ENCODE measurements around the gene NR2E3.

The NR2E3 gene

GRCh38 chr15:71810256-71811035 lies at the start of gene NR2E3:
TSS of gene NR2E3 (plus strand) at chr15:71810554. CDS start at chr15:71810744, 190 bp downstream.
- ATAC-seq (no peak), DNase-seq (no peak)
- Mint-ChIP-seq H3K4me1 (no peaks in the 10 kb centered on the region), H3K27me3 (no peaks in the 10 kb centered on the region), H3K9me3 (no peaks in the 10 kb centered on the region), H3K27ac (no peak within 1 kb of the TSS), H3K36me3 (ENCODE audit: low read depth) (no peaks in the 10 kb centered on the region), H3K4me3 (no peak within 1 kb of the TSS)

DNA sequence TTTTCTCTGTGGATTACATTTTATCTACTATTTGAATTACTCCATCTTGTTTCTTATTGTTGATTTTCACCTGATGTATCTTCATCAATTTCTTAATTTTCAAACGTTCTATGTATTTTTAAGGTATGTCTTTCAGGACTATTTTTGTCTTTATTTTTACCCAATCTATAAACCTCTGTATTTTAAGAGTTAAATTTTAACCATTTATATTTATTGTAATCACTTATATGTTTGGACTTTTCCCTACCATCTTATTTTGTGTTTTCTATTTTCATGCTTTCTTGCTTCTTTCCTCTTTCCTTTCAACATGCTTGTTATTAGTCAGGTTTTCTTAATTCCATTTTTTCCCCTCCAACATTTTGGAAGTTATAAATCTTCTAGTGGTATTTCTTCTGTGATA lies 49.5 kb upstream of the NR2E3 start:
- Mint-ChIP-seq H3K4me3 (no peak overlapping the region), H3K27ac (no peak overlapping the region), H3K27me3 (peaks cover 6% of the 10 kb centered on the region), H3K36me3 (ENCODE audit: low read depth) (peaks cover 1% of the 10 kb centered on the region), H3K4me1 (no peaks in the 10 kb centered on the region), H3K9me3 (peaks cover 15% of the 10 kb centered on the region)
- DNase-seq (no peak), ATAC-seq (no peak)

DNA sequence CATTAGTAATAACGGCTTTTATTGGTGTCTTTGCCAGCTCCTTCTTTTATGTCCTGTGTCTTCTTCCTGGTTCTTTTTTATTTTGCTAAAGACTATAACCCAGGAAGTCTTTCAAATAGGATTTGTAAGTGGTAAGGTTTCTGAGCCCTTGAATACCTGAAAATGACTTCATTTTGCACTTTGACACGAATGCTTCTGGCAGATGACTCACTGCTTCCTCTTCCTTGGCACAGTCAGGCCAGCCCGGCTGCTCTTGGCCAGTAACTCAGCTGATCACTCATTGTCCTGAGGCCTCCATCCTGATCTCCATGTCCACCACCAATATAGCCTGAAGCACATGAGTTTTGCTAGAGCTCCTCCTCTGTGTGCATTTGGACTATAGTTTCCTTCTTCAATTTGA lies 48.7 kb upstream of the NR2E3 start:
- DNase-seq, result no peak

GRCh38 chr15:71768184-71768583 lies 42.2 kb upstream of the NR2E3 start:
- ATAC-seq, result no peak
- Mint-ChIP-seq H3K4me3 (no peak overlapping the region), H3K36me3 (ENCODE audit: low read depth) (no peaks in the 10 kb centered on the region), H3K9me3 (no peaks in the 10 kb centered on the region), H3K27me3 (peaks cover 8% of the 10 kb centered on the region), H3K4me1 (no peaks in the 10 kb centered on the region), H3K27ac (no peak overlapping the region)
- DNase-seq, result no peak

More for the DNA sequence above, 48.7 kb upstream of the NR2E3 start:
- no peak for ATAC-seq
- Mint-ChIP-seq H3K27ac (no peak overlapping the region), H3K9me3 (peaks cover 15% of the 10 kb centered on the region), H3K36me3 (ENCODE audit: low read depth) (peaks cover 1% of the 10 kb centered on the region), H3K4me3 (no peak overlapping the region), H3K4me1 (no peaks in the 10 kb centered on the region), H3K27me3 (peaks cover 4% of the 10 kb centered on the region)

GRCh38 chr15:71773206-71773859 lies 37.0 kb upstream of the NR2E3 start:
- H3K4me1 Mint-ChIP-seq, result no peaks in the 10 kb centered on the region
- no peak overlapping the region for H3K4me3 Mint-ChIP-seq
- no peak for ATAC-seq
- H3K36me3 Mint-ChIP-seq (ENCODE audit: low read depth), result no peaks in the 10 kb centered on the region
- peaks cover 2% of the 10 kb centered on the region for H3K27me3 Mint-ChIP-seq
- no peak for DNase-seq
- H3K27ac Mint-ChIP-seq, result no peak overlapping the region
- H3K9me3 Mint-ChIP-seq, result no peaks in the 10 kb centered on the region

GRCh38 chr15:71775856-71776255 lies 34.5 kb upstream of the NR2E3 start:
- H3K36me3 Mint-ChIP-seq (ENCODE audit: low read depth), result no peaks in the 10 kb centered on the region
- H3K27me3 Mint-ChIP-seq, result peaks cover 5% of the 10 kb centered on the region
- no peak overlapping the region for H3K4me3 Mint-ChIP-seq
- DNase-seq, result no peak
- peaks cover 2% of the 10 kb centered on the region for H3K4me1 Mint-ChIP-seq
- no peak overlapping the region for H3K27ac Mint-ChIP-seq
- ATAC-seq, result no peak
- H3K9me3 Mint-ChIP-seq, result no peaks in the 10 kb centered on the region

DNA sequence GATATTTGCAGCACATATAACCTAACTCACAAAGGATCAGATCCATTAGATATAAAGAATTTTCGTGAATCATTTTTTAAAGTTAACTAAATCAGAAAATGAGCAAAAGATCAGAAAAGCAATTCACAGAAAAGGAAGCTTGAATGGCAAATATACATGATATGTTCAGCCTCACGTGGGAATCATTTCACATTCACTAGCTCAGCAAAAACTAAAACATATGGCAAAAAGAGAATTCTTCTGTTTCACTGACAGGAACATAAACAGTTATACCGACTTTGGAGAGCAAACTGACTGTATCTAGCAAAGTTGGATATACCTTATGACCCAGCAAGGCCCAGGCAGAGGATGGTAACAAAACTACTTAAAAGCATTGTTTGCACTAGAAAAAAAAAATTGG lies 34.0 kb upstream of the NR2E3 start:
- Mint-ChIP-seq H3K27ac (no peak overlapping the region), H3K27me3 (peaks cover 9% of the 10 kb centered on the region), H3K4me3 (no peak overlapping the region)

DNA sequence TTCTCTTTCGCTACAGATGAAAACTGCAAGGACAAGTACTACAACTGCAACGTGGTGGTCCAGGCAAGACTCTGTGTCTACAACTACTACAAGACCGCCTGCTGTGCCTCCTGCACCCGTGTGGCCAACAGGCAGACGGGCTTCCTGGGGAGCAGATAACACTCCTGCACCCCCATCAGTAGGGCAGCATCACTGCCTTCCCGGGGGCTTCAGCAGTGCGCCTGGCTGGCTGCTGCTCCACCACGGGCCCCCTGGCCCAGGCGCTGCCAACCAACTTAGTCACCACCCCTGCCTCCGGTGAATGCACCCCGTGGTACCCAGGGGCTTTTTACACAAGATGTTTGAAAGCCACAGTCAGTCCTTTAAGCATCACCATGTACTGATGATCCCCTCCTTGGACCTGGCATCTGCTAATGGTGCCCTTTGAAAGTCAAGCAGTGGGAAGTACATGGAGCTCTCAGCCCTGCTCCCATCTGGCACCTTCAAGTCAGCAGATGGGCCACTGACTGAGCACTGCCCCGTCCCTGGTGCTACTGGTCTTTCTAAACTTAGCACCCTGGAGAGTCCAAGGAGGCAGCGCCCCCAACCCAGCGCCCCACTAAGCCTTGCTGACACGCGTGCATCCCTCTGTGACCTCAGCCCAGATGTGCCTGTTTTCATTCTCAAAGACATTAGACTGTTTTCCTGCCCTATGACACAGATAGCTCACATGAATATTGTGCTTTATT lies 33.0 kb upstream of the NR2E3 start:
- Mint-ChIP-seq H3K4me1 (peaks cover 4% of the 10 kb centered on the region), H3K27ac (no peak overlapping the region)

More for the DNA sequence above, 34.0 kb upstream of the NR2E3 start:
- no peak for ATAC-seq
- Mint-ChIP-seq H3K9me3 (no peaks in the 10 kb centered on the region), H3K36me3 (ENCODE audit: low read depth) (no peaks in the 10 kb centered on the region), H3K4me1 (peaks cover 4% of the 10 kb centered on the region)
- no peak for DNase-seq

GRCh38 chr15:71779073-71779797 lies 31.1 kb upstream of the NR2E3 start:
- Mint-ChIP-seq H3K4me1 (peaks cover 4% of the 10 kb centered on the region), H3K36me3 (ENCODE audit: low read depth) (no peaks in the 10 kb centered on the region), H3K27ac (no peak overlapping the region), H3K9me3 (no peaks in the 10 kb centered on the region), H3K4me3 (no peak overlapping the region), H3K27me3 (peaks cover 15% of the 10 kb centered on the region)
- DNase-seq, result no peak
- no peak for ATAC-seq

More for the DNA sequence above, 33.0 kb upstream of the NR2E3 start:
- H3K36me3 Mint-ChIP-seq (ENCODE audit: low read depth), result no peaks in the 10 kb centered on the region
- ATAC-seq, result no peak
- DNase-seq, result no peak
- no peak overlapping the region for H3K4me3 Mint-ChIP-seq
- peaks cover 12% of the 10 kb centered on the region for H3K27me3 Mint-ChIP-seq
- no peaks in the 10 kb centered on the region for H3K9me3 Mint-ChIP-seq

- peaks cover 21% of the 10 kb centered on the region for H3K27me3 Mint-ChIP-seq
- peaks cover 4% of the 10 kb centered on the region for H3K4me1 Mint-ChIP-seq
- no peaks in the 10 kb centered on the region for H3K9me3 Mint-ChIP-seq
- no peak overlapping the region for H3K4me3 Mint-ChIP-seq
- ATAC-seq (peak; percentile 52), DNase-seq (peak; percentile 24)
- no peak overlapping the region for H3K27ac Mint-ChIP-seq
- H3K36me3 Mint-ChIP-seq (ENCODE audit: low read depth), result no peaks in the 10 kb centered on the region
Observed at GRCh38 chr15:71780115-71780976, 30.0 kb upstream of the NR2E3 start.

DNA sequence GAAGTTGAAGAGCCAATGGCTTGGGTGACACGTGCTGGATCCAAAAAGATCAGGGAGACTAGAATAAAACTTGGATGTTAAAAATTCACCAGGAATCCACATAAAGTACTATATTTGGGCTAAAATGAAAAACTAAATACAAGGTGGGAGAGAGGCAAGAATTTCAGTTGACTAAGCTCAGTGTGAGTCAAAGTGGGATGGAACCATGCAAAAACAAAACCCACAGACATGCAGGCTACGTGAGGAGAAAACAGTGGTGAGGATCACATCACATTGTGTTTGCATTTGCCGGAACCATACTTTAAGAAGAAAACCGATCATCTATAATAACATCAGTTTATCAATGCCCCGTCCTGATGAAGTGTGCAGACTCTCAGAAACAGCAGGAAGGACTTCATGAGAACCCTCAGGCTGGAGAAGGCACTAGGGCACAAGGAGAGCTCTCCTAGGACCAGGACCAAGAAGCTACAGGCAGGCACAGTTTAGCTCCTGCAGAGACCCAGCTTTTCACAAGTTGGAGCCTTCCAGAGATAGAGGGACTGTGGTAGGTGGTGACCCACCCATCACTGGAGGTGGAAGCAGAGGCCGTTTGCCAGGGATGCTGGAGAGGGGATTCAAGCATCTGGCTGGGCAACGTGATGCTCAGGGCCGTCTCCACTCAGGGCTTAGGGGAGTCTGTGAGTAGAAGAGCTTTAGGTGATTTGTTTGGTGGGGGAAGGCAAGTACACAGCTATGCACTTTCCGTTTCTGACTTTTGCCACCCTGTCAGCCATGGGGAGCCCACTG lies 29.0 kb upstream of the NR2E3 start:
- DNase-seq (no peak), ATAC-seq (no peak)
- Mint-ChIP-seq H3K4me1 (peaks cover 4% of the 10 kb centered on the region), H3K27me3 (peaks cover 24% of the 10 kb centered on the region), H3K36me3 (ENCODE audit: low read depth) (no peaks in the 10 kb centered on the region), H3K27ac (peak overlapping the region; percentile 56), H3K4me3 (no peak overlapping the region), H3K9me3 (no peaks in the 10 kb centered on the region)

DNA sequence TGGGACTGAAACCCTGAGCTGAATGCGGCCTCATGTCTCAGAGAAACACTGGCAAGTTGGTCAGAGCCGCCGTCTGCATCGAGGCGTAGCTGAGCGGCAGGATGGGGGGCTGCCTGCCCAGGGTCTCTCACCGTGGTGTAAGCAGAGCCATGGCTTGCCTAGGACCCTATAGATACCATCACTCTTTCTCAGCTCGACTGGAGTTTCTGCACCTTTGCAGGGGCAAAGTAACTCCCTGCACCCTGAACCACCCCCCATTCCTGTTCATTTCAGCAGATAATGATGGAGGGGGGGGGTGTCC lies 28.4 kb upstream of the NR2E3 start:
- H3K27ac Mint-ChIP-seq, result no peak overlapping the region
- H3K9me3 Mint-ChIP-seq, result no peaks in the 10 kb centered on the region
- peaks cover 24% of the 10 kb centered on the region for H3K27me3 Mint-ChIP-seq
- H3K4me1 Mint-ChIP-seq, result peaks cover 4% of the 10 kb centered on the region
- DNase-seq, result no peak
- H3K4me3 Mint-ChIP-seq, result no peak overlapping the region
- no peaks in the 10 kb centered on the region for H3K36me3 Mint-ChIP-seq (ENCODE audit: low read depth)
- ATAC-seq, result no peak

DNA sequence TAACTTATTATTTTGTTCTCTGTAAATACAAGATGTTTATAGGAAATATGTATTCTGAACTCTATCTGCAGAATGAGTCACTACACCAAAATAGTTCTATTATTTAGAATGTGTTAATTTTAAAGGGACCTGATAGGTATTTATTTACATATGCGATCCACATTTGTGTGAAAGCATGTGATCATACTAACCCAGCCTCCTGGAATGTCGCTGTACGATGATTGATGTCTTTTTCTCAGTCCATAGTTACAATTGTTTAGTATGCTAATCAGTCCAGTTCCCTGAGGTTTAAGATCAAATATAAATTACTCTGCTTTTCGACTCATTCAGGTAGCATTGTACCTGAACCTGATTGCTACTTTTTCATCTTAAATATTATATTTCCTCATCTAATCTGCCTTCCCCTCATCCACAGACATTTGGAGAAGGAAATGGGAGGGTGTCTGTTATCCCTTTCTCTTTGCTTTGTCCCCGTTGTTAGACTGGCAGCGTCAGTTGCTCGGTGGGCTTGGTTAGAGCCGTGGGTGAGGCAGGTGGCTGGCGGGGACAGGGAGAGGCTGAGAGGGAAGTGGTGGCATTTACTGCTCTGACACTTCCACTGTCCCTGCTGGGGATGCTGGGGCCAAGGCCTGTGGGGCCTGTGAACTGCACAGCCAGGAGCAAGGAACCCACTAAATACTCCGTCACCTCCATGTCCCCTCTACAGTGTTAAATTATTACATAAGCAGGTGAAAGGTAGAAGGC lies 27.8 kb upstream of the NR2E3 start:
- Mint-ChIP-seq H3K27ac (no peak overlapping the region), H3K9me3 (no peaks in the 10 kb centered on the region), H3K36me3 (ENCODE audit: low read depth) (no peaks in the 10 kb centered on the region), H3K4me1 (peaks cover 4% of the 10 kb centered on the region), H3K27me3 (peaks cover 24% of the 10 kb centered on the region), H3K4me3 (no peak overlapping the region)
- DNase-seq, result no peak
- no peak for ATAC-seq
